Dendritic cell treated with granulocyte-macrophage colony-stimulating factor and Interleukin-4, amounts not matched to agents 40 ng/mL and 50 ng/mL, for 4 days (primary cell): Measurements from ENCODE around the gene LIM2.

Source experiments
- H3K27ac Mint-ChIP-seq: one replicate; pipeline ENCODE4 v1.8.0; 2022; ENCODE audit warnings: mild to moderate bottlenecking, mixed read lengths
- H3K27me3 Mint-ChIP-seq: one replicate; pipeline ENCODE4 v1.8.0; 2022; ENCODE audit warnings: mild to moderate bottlenecking, mixed read lengths
- H3K36me3 Mint-ChIP-seq: one replicate; pipeline ENCODE4 v1.8.0; 2022; ENCODE audit warnings: low read depth, mixed read lengths
- H3K4me1 Mint-ChIP-seq: one replicate; pipeline ENCODE4 v1.8.0; 2022; ENCODE audit warnings: low read depth, mixed read lengths
- H3K4me3 Mint-ChIP-seq: one replicate; pipeline ENCODE4 v1.8.0; 2022; ENCODE audit warnings: mild to moderate bottlenecking, moderate library complexity, mixed read lengths
- H3K9me3 Mint-ChIP-seq: one replicate; pipeline ENCODE4 v1.8.0; 2022; ENCODE audit warnings: mixed read lengths
- intact Hi-C: fragments of 100-400 bp; cut with micrococcal nuclease; formaldehyde crosslinking; loops from one replicate; pipeline ENCODE4 v1.15.0; 2022

Gene LIM2

GRCh38 chr19:51346742-51347141, 41.0 kb downstream of the LIM2 start:
- intact Hi-C loops = no loop called here
- Mint-ChIP-seq H3K36me3 (peaks cover 56% of the 10 kb centered on the region), H3K27ac (no peak overlapping the region), H3K27me3 (peaks cover 11% of the 10 kb centered on the region), H3K9me3 (no peaks in the 10 kb centered on the region), H3K4me3 (no peak overlapping the region), H3K4me1 (peaks cover 12% of the 10 kb centered on the region)

- Mint-ChIP-seq H3K36me3 (peaks cover 40% of the 10 kb centered on the region), H3K27me3 (peaks cover 23% of the 10 kb centered on the region), H3K27ac (no peak overlapping the region), H3K4me3 (no peak overlapping the region), H3K4me1 (peaks cover 20% of the 10 kb centered on the region), H3K9me3 (no peaks in the 10 kb centered on the region)
- intact Hi-C loops = no loop called here
Measured at GRCh38 chr19:51345076-51345620, 42.6 kb downstream of the LIM2 start.

GRCh38 chr19:51342631-51343569, 44.9 kb downstream of the LIM2 start:
- peaks cover 23% of the 10 kb centered on the region for H3K27me3 Mint-ChIP-seq

GRCh38 chr19:51341976-51342580, 45.7 kb downstream of the LIM2 start, which contains the start of gene VSIG10L:
TSS of gene VSIG10L (minus strand) at chr19:51342139. CDS start at chr19:51342124, 15 bp downstream.
- intact Hi-C loops = no loop called here
- Mint-ChIP-seq H3K36me3 (peaks cover 20% of the 10 kb centered on the region), H3K27ac (peak within 1 kb of the TSS; percentile 88), H3K4me3 (no peak within 1 kb of the TSS), H3K27me3 (peaks cover 23% of the 10 kb centered on the region), H3K9me3 (no peaks in the 10 kb centered on the region), H3K4me1 (peaks cover 29% of the 10 kb centered on the region)

More at GRCh38 chr19:51342631-51343569, 44.9 kb downstream of the LIM2 start:
- no peaks in the 10 kb centered on the region for H3K9me3 Mint-ChIP-seq
- H3K4me1 Mint-ChIP-seq = peaks cover 29% of the 10 kb centered on the region
- H3K4me3 Mint-ChIP-seq = no peak overlapping the region
- peak overlapping the region; percentile 1 for H3K27ac Mint-ChIP-seq
- H3K36me3 Mint-ChIP-seq = peaks cover 28% of the 10 kb centered on the region
- intact Hi-C loops = no loop called here

- Mint-ChIP-seq H3K4me3 (peak overlapping the region; percentile 89), H3K27ac (peak overlapping the region; percentile 88), H3K36me3 (peaks cover 11% of the 10 kb centered on the region), H3K9me3 (no peaks in the 10 kb centered on the region), H3K4me1 (peaks cover 29% of the 10 kb centered on the region), H3K27me3 (peaks cover 26% of the 10 kb centered on the region)
- intact Hi-C loops = no loop called here
Measured at GRCh38 chr19:51341066-51341465, 46.7 kb downstream of the LIM2 start.

GRCh38 chr19:51339687-51340656, 47.8 kb downstream of the LIM2 start:
- peak overlapping the region; percentile 89 for H3K4me3 Mint-ChIP-seq
- H3K27me3 Mint-ChIP-seq = peaks cover 29% of the 10 kb centered on the region
- intact Hi-C loops = loop anchor here (1.0 to 5.0 kb wide), 3 partner anchors 27 to 97 kb away; no protein-coding TSS in a partner anchor
- H3K9me3 Mint-ChIP-seq = no peaks in the 10 kb centered on the region
- H3K4me1 Mint-ChIP-seq = peaks cover 33% of the 10 kb centered on the region
- H3K36me3 Mint-ChIP-seq = peaks cover 5% of the 10 kb centered on the region
- peak overlapping the region; percentile 88 for H3K27ac Mint-ChIP-seq

- H3K4me3 Mint-ChIP-seq = peak overlapping the region; percentile 89
- intact Hi-C loops = loop anchor here (1.0 to 5.0 kb wide), 3 partner anchors 28 to 98 kb away; no protein-coding TSS in a partner anchor
- H3K4me1 Mint-ChIP-seq = peaks cover 38% of the 10 kb centered on the region
- H3K27me3 Mint-ChIP-seq = peaks cover 29% of the 10 kb centered on the region
- H3K9me3 Mint-ChIP-seq = no peaks in the 10 kb centered on the region
- peak overlapping the region; percentile 88 for H3K27ac Mint-ChIP-seq
- H3K36me3 Mint-ChIP-seq = no peaks in the 10 kb centered on the region
Measured at GRCh38 chr19:51339313-51339686, 48.5 kb downstream of the LIM2 start.

- peaks cover 4% of the 10 kb centered on the region for H3K9me3 Mint-ChIP-seq
- H3K27ac Mint-ChIP-seq = peak overlapping the region; percentile 88
Measured at GRCh38 chr19:51338563-51339312, 49.0 kb downstream of the LIM2 start.

GRCh38 chr19:51337861-51338562, 49.8 kb downstream of the LIM2 start:
- peaks cover 28% of the 10 kb centered on the region for H3K27me3 Mint-ChIP-seq
- no peak overlapping the region for H3K4me3 Mint-ChIP-seq
- no peak overlapping the region for H3K27ac Mint-ChIP-seq
- no peaks in the 10 kb centered on the region for H3K36me3 Mint-ChIP-seq
- peaks cover 38% of the 10 kb centered on the region for H3K4me1 Mint-ChIP-seq
- H3K9me3 Mint-ChIP-seq = peaks cover 6% of the 10 kb centered on the region
- intact Hi-C loops = loop anchor here (2.0 to 5.0 kb wide), 2 partner anchors 57 to 99 kb away; no protein-coding TSS in a partner anchor

More at GRCh38 chr19:51338563-51339312, 49.0 kb downstream of the LIM2 start:
- peak overlapping the region; percentile 89 for H3K4me3 Mint-ChIP-seq
- peaks cover 29% of the 10 kb centered on the region for H3K27me3 Mint-ChIP-seq
- peaks cover 38% of the 10 kb centered on the region for H3K4me1 Mint-ChIP-seq
- intact Hi-C loops = loop anchor here (1.0 to 5.0 kb wide), 3 partner anchors 29 to 99 kb away; no protein-coding TSS in a partner anchor
- H3K36me3 Mint-ChIP-seq = no peaks in the 10 kb centered on the region

GRCh38 chr19:51337141-51337860, 50.5 kb downstream of the LIM2 start:
- peaks cover 6% of the 10 kb centered on the region for H3K9me3 Mint-ChIP-seq
- intact Hi-C loops = loop anchor here (5.0 kb wide), 1 partner anchor 100 kb away; no protein-coding TSS in a partner anchor

GRCh38 chr19:51333836-51334460, 53.8 kb downstream of the LIM2 start:
- peaks cover 6% of the 10 kb centered on the region for H3K9me3 Mint-ChIP-seq
- no peak overlapping the region for H3K4me3 Mint-ChIP-seq
- H3K36me3 Mint-ChIP-seq = no peaks in the 10 kb centered on the region
- intact Hi-C loops = no loop called here
- peaks cover 10% of the 10 kb centered on the region for H3K4me1 Mint-ChIP-seq
- H3K27ac Mint-ChIP-seq = no peak overlapping the region
- peaks cover 13% of the 10 kb centered on the region for H3K27me3 Mint-ChIP-seq

More at GRCh38 chr19:51337141-51337860, 50.5 kb downstream of the LIM2 start:
- peaks cover 21% of the 10 kb centered on the region for H3K27me3 Mint-ChIP-seq
- no peak overlapping the region for H3K4me3 Mint-ChIP-seq
- peaks cover 31% of the 10 kb centered on the region for H3K4me1 Mint-ChIP-seq
- H3K27ac Mint-ChIP-seq = no peak overlapping the region
- no peaks in the 10 kb centered on the region for H3K36me3 Mint-ChIP-seq
